ENCODE data around the gene TMEM170B.

TMEM170B gene

GRCh38 chr6:11604215-11604614 is 66.7 kb downstream of the TMEM170B start:
- Histone ChIP-seq H2AFZ (ENCODE audit: low read depth, low read length) (no peak overlapping the region), H3K27me3 (ENCODE audit: insufficient read depth, low read length, poor library complexity) (peaks cover 10% of the 10 kb centered on the region), H3K4me2 (ENCODE audit: insufficient read depth, low read length) (no peak overlapping the region), H3K79me2 (ENCODE audit: insufficient read depth, low read length) (no peaks in the 10 kb centered on the region), H4K20me1 (ENCODE audit: insufficient read depth, low read length) (no peaks in the 10 kb centered on the region), H3K9ac (ENCODE audit: low read depth, low read length) (no peak overlapping the region), H3K36me3 (ENCODE audit: insufficient read depth, low read length) (no peaks in the 10 kb centered on the region), H3K4me3 (ENCODE audit: low read depth in 1 of 2, low read length in 2 of 2) (no peak overlapping the region), H3K4me1 (ENCODE audit: insufficient read depth, low read length) (no peaks in the 10 kb centered on the region), H3K27ac (ENCODE audit: low read length) (no peak overlapping the region), H3K9me3 (ENCODE audit: insufficient read depth, low read length, severe bottlenecking) (no peaks in the 10 kb centered on the region)
- ATAC-seq (ENCODE audit: insufficient read depth, low read depth), result no peak
- no peak for TF ChIP-seq EZH2 (IDR thresholded peaks at IDR 0.05; ENCODE audit: borderline replicate concordance, low read depth, low read length, severe bottlenecking)
- TF ChIP-seq CTCF (IDR thresholded peaks at IDR 0.05; ENCODE audit: borderline replicate concordance, extremely low read depth, low read length, poor library complexity, severe bottlenecking), result no peak
- DNase-seq, result no peak

GRCh38 chr6:11604836-11605506 is 67.4 kb downstream of the TMEM170B start:
- peaks cover 10% of the 10 kb centered on the region for H3K27me3 ChIP-seq (ENCODE audit: insufficient read depth, low read length, poor library complexity)
- H4K20me1 ChIP-seq (ENCODE audit: insufficient read depth, low read length), result no peaks in the 10 kb centered on the region
- TF ChIP-seq EZH2 (IDR thresholded peaks at IDR 0.05; ENCODE audit: borderline replicate concordance, low read depth, low read length, severe bottlenecking) (no peak), CTCF (IDR thresholded peaks at IDR 0.05; ENCODE audit: borderline replicate concordance, extremely low read depth, low read length, poor library complexity, severe bottlenecking) (no peak)
- H3K9me3 ChIP-seq (ENCODE audit: insufficient read depth, low read length, severe bottlenecking), result no peaks in the 10 kb centered on the region
- no peak overlapping the region for H3K27ac ChIP-seq (ENCODE audit: low read length)
- H3K9ac ChIP-seq (ENCODE audit: low read depth, low read length), result no peak overlapping the region
- ATAC-seq (ENCODE audit: insufficient read depth, low read depth), result no peak
- H3K4me1 ChIP-seq (ENCODE audit: insufficient read depth, low read length), result no peaks in the 10 kb centered on the region
- no peak overlapping the region for H2AFZ ChIP-seq (ENCODE audit: low read depth, low read length)
- no peak overlapping the region for H3K4me2 ChIP-seq (ENCODE audit: insufficient read depth, low read length)
- H3K4me3 ChIP-seq (ENCODE audit: low read depth in 1 of 2, low read length in 2 of 2), result no peak overlapping the region
- no peaks in the 10 kb centered on the region for H3K36me3 ChIP-seq (ENCODE audit: insufficient read depth, low read length)
- no peaks in the 10 kb centered on the region for H3K79me2 ChIP-seq (ENCODE audit: insufficient read depth, low read length)
- DNase-seq, result no peak

- no peaks in the 10 kb centered on the region for H4K20me1 ChIP-seq (ENCODE audit: insufficient read depth, low read length)
- TF ChIP-seq EZH2 (IDR thresholded peaks at IDR 0.05; ENCODE audit: borderline replicate concordance, low read depth, low read length, severe bottlenecking), result no peak
- TF ChIP-seq CTCF (IDR thresholded peaks at IDR 0.05; ENCODE audit: borderline replicate concordance, extremely low read depth, low read length, poor library complexity, severe bottlenecking), result no peak
- no peaks in the 10 kb centered on the region for H3K4me1 ChIP-seq (ENCODE audit: insufficient read depth, low read length)
- H3K9me3 ChIP-seq (ENCODE audit: insufficient read depth, low read length, severe bottlenecking), result no peaks in the 10 kb centered on the region
- ATAC-seq (ENCODE audit: insufficient read depth, low read depth) (no peak), DNase-seq (no peak)
- no peak overlapping the region for H3K9ac ChIP-seq (ENCODE audit: low read depth, low read length)
- H3K79me2 ChIP-seq (ENCODE audit: insufficient read depth, low read length), result no peaks in the 10 kb centered on the region
- no peak overlapping the region for H3K4me3 ChIP-seq (ENCODE audit: low read depth in 1 of 2, low read length in 2 of 2)
- no peak overlapping the region for H3K4me2 ChIP-seq (ENCODE audit: insufficient read depth, low read length)
- no peak overlapping the region for H2AFZ ChIP-seq (ENCODE audit: low read depth, low read length)
- no peaks in the 10 kb centered on the region for H3K36me3 ChIP-seq (ENCODE audit: insufficient read depth, low read length)
- H3K27me3 ChIP-seq (ENCODE audit: insufficient read depth, low read length, poor library complexity), result peaks cover 10% of the 10 kb centered on the region
- no peak overlapping the region for H3K27ac ChIP-seq (ENCODE audit: low read length)
Observed at GRCh38 chr6:11605507-11605905, 68.0 kb downstream of the TMEM170B start.

Measured in DND-41 (cell line).